ENCODE measurements around the gene DNAJB14.

DNA sequence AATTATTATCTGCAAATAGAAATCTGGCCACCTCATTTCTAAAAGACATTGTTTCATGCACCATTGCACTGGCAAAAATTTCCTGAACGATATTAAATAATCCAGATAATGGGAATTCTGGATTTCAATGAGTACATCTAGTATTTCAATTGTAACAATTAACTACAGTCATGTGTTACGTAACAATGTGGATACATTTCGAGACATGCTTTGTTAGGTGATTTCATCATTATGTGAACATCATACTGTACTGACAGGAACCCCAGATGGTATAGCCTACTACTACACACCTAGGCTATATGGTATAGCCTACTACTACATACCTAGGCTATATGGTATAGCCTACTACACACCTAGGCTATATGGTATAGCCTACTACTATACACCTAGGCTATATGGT lies 67.0 kb downstream of the DNAJB14 start:
- TF ChIP-seq EZH2 (IDR thresholded peaks at IDR 0.05; ENCODE audit: low read length, missing control alignments) = no peak
- TF ChIP-seq, protein P1, sequence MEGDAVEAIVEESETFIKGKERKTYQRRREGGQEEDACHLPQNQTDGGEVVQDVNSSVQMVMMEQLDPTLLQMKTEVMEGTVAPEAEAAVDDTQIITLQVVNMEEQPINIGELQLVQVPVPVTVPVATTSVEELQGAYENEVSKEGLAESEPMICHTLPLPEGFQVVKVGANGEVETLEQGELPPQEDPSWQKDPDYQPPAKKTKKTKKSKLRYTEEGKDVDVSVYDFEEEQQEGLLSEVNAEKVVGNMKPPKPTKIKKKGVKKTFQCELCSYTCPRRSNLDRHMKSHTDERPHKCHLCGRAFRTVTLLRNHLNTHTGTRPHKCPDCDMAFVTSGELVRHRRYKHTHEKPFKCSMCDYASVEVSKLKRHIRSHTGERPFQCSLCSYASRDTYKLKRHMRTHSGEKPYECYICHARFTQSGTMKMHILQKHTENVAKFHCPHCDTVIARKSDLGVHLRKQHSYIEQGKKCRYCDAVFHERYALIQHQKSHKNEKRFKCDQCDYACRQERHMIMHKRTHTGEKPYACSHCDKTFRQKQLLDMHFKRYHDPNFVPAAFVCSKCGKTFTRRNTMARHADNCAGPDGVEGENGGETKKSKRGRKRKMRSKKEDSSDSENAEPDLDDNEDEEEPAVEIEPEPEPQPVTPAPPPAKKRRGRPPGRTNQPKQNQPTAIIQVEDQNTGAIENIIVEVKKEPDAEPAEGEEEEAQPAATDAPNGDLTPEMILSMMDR (conservative IDR thresholded peaks at IDR 0.05 in 1 of 2, IDR thresholded peaks at IDR 0.05 in 1 of 2; ENCODE audit: low read depth in 1 of 2, low read length in 2 of 2) = no peak
